ENCODE measurements around the gene C1QTNF8.

- TF ChIP-seq POLR2A (IDR thresholded peaks at IDR 0.05) (no peak), CTCF (IDR thresholded peaks at IDR 0.05) (no peak)
Measured at GRCh38 chr16:1100084-1100800, 4.2 kb upstream of the C1QTNF8 start.
